Liver (tissue), 9 donors: Measurements from ENCODE around the gene SLC16A10. TPM values are rescaled to one million over a fixed set of nuclear protein-coding genes. Genes with fewer than 3 reads are reported as not detected.

ENCODE experiments used
- DNase-seq: peaks from one replicate; pipeline ENCODE4 v3.0.0-alpha.2; 2017; ENCODE audit warnings: low spot score
- H3K27ac ChIP-seq, 2 donors: one replicate each; pipeline ENCODE4 v1.7.0; 2013; ENCODE audit warnings: inconsistent platforms in 2 of 2, low read length in 2 of 2, control low read depth in 1 of 2, low read depth in 1 of 2, mild to moderate bottlenecking in 1 of 2
- H3K27me3 ChIP-seq, 4 donors: one replicate each; pipeline versions ENCODE4 v1.6.1 to v1.7.0; 2013; ENCODE audit warnings: low read length in 3 of 4, inconsistent platforms in 1 of 4, mild to moderate bottlenecking in 1 of 4, moderate library complexity in 1 of 4; ENCODE audit not compliant: control insufficient read depth in 4 of 4, insufficient read depth in 4 of 4
- H3K36me3 ChIP-seq, 4 donors: one replicate each; pipeline versions ENCODE4 v1.6.1 to v1.7.0; 2013; ENCODE audit warnings: low read length in 3 of 4, mild to moderate bottlenecking in 3 of 4, low read depth in 1 of 4, moderate library complexity in 1 of 4; ENCODE audit not compliant: control insufficient read depth in 4 of 4, insufficient read depth in 3 of 4
- H3K4me1 ChIP-seq, 4 donors: one replicate each; pipeline versions ENCODE4 v1.6.1 to v1.7.0; 2013; ENCODE audit warnings: low read length in 3 of 4, mild to moderate bottlenecking in 3 of 4, moderate library complexity in 1 of 4; ENCODE audit not compliant: control insufficient read depth in 4 of 4, insufficient read depth in 4 of 4
- H3K4me3 ChIP-seq, 3 donors: one replicate each; pipeline versions ENCODE4 v1.6.1 to v1.7.0; 2013; ENCODE audit warnings: low read length in 3 of 3, control low read depth in 1 of 3, low read depth in 1 of 3, mild to moderate bottlenecking in 1 of 3
- H3K9ac ChIP-seq, 2 donors: one replicate each; pipeline ENCODE4 v1.7.0; 2013; ENCODE audit warnings: low read length in 2 of 2, mild to moderate bottlenecking in 2 of 2, moderate library complexity in 2 of 2, control low read depth in 1 of 2, low read depth in 1 of 2
- H3K9me3 ChIP-seq, 4 donors: one replicate each; pipeline versions ENCODE4 v1.6.1 to v1.7.0; 2013; ENCODE audit warnings: low read length in 3 of 4; ENCODE audit not compliant: control insufficient read depth in 4 of 4
- ATF3 ChIP-seq: IDR thresholded peaks from 2 replicates; pipeline ENCODE4 v1.6.1; 2016; ENCODE audit warnings: antibody characterized with exemption
- CTCF ChIP-seq: fragments of 150-350 bp; IDR thresholded peaks from 2 replicates; pipeline ENCODE4 v1.5.1; 2017; ENCODE audit warnings: improper control_type of control experiment, low read depth, low read length; ENCODE audit not compliant: missing input control
- EGR1 ChIP-seq, 2 donors: IDR thresholded peaks; 2 replicates each; pipeline ENCODE4 v1.6.1; 2016 to 2018; ENCODE audit warnings: antibody characterized with exemption in 2 of 2, low read depth in 2 of 2
- FOXA1 ChIP-seq: IDR thresholded peaks from 2 replicates; pipeline ENCODE4 v1.6.1; 2016; ENCODE audit warnings: antibody characterized with exemption
- FOXA2 ChIP-seq: IDR thresholded peaks from 2 replicates; pipeline ENCODE4 v1.6.1; 2016; ENCODE audit warnings: antibody characterized with exemption
- GABPA ChIP-seq, 2 donors: IDR thresholded peaks in 1 of 2; conservative IDR thresholded peaks in 1 of 2; 2 replicates each; pipeline ENCODE4 v1.6.1; 2016; ENCODE audit warnings: antibody characterized with exemption in 2 of 2, mild to moderate bottlenecking in 1 of 2, moderate library complexity in 1 of 2
- HNF4A ChIP-seq, 2 donors: conservative IDR thresholded peaks; 2 replicates each; pipeline ENCODE4 v1.6.1; 2016; ENCODE audit warnings: antibody characterized with exemption in 2 of 2, mild to moderate bottlenecking in 2 of 2
- HNF4G ChIP-seq: IDR thresholded peaks from 2 replicates; pipeline ENCODE4 v1.6.1; 2016; ENCODE audit warnings: antibody characterized with exemption
- JUND ChIP-seq, 2 donors: IDR thresholded peaks; 2 replicates each; pipeline ENCODE4 v1.6.1; 2016; ENCODE audit warnings: antibody characterized with exemption in 2 of 2
- MAX ChIP-seq: IDR thresholded peaks from 2 replicates; pipeline ENCODE4 v1.6.1; 2016; ENCODE audit warnings: antibody characterized with exemption
- NR2F2 ChIP-seq: IDR thresholded peaks from 2 replicates; pipeline ENCODE4 v1.6.1; 2016; ENCODE audit warnings: antibody characterized with exemption
- RAD21 ChIP-seq, 2 donors: IDR thresholded peaks; 2 replicates each; pipeline ENCODE4 v1.6.1; 2016; ENCODE audit warnings: antibody characterized with exemption in 2 of 2, mild to moderate bottlenecking in 2 of 2
- RXRA ChIP-seq, 2 donors: IDR thresholded peaks; 2 replicates each; pipeline ENCODE4 v1.6.1; 2017 to 2018; ENCODE audit warnings: antibody characterized with exemption in 2 of 2, mild to moderate bottlenecking in 1 of 2
- SP1 ChIP-seq: IDR thresholded peaks from 2 replicates; pipeline ENCODE4 v1.6.1; 2018; ENCODE audit warnings: antibody characterized with exemption, mild to moderate bottlenecking
- TAF1 ChIP-seq: conservative IDR thresholded peaks from 2 replicates; pipeline ENCODE4 v1.6.1; 2016; ENCODE audit warnings: antibody characterized with exemption, mild to moderate bottlenecking
- YY1 ChIP-seq: IDR thresholded peaks from 2 replicates; pipeline ENCODE4 v1.6.1; 2016; ENCODE audit warnings: antibody characterized with exemption, mild to moderate bottlenecking
- ZBTB33 ChIP-seq: IDR thresholded peaks from 2 replicates; pipeline ENCODE4 v1.6.1; 2016; ENCODE audit warnings: antibody characterized with exemption
- WGBS: extraction: QIAGEN DNeasy Blood & Tissue Kit; methylation state at CpG from one replicate; pipeline ENCODE4 v1.1.7; 2013; 5-methylcytosine and 5-hydroxymethylcytosine counted together
- polyA plus RNA-seq, 2 donors: library from polyadenylated mRNA; stranded (reverse) in 1 of 2; unstranded in 1 of 2; fragments of 200-250 nt in 1 of 2; fragments of >200 nt in 1 of 2; fragmentation: Nextera tagmentation in 1 of 2; extraction: Ambion mirVana in 1 of 2; gene quantifications; one replicate each; pipeline versions ENCODE4 v1.2.1 to v1.2.3, GENCODE V29; 2013 to 2015
- total RNA-seq, 2 donors: library from RNA; depleted of rRNA; stranded (reverse); fragments of >200 nt; gene quantifications; one replicate each; pipeline ENCODE4 v1.2.3, GENCODE V29; 2014
- TF ChIP-seq, protein P1 (sequence below): IDR thresholded peaks from 2 replicates; pipeline ENCODE4 v1.6.1; 2016; ENCODE audit warnings: antibody characterized with exemption, mild to moderate bottlenecking
- donor health status: healthy.
- donor health status: healthy.
- donor health status: healthy.
- donor health status: healthy.
- donor health status: healthy.

Gene SLC16A10
- total and polyA plus RNA-seq, 4 donors, result 1.8 to 16.7 (median 8.4) TPM

DNA sequence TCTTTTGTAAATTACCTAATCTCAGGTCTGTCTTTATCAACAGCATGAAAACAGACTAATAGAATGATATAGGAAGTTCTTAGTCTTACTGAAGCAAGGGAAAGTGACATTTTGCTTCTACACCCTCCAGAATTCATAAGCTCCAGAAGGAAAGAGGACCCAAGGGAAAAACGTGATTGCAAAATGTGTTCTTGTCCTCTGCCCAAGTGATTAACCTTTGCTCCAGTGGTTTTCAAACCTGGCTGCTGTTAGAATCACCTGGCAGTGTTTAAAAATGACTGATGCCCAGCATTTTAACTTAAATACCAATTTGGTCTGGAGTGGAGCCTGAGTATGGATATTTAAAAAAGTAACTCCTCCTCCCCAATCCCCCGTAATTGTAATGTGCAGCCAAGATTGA is 191.4 kb downstream of the SLC16A10 start:
- Histone ChIP-seq H3K36me3 (peaks cover 6 to 18% (median 16%) of the 10 kb centered on the region in 4 donors), H3K9ac (no peak overlapping the region), H3K4me1 (peaks cover 2 to 23% (median 18%) of the 10 kb centered on the region in 4 donors), H3K27me3 (no peaks in the 10 kb centered on the region), H3K27ac (peak overlapping the region in 1 of 2 donors; percentile 43), H3K4me3 (no peak overlapping the region), H3K9me3 (peaks cover 0 to 6% (median 2%) of the 10 kb centered on the region in 4 donors)
- TF ChIP-seq RAD21 (IDR thresholded peaks at IDR 0.05) (peak; percentile 15 to 26), HNF4A (conservative IDR thresholded peaks at IDR 0.05) (peak; percentile 76 to 86), FOXA2 (no peak), EGR1 (IDR thresholded peaks at IDR 0.05; ENCODE audit: low read depth in 2 of 2) (no peak), TAF1 (no peak), RXRA (IDR thresholded peaks at IDR 0.05) (peak; percentile 84 to 85), GABPA (IDR thresholded peaks at IDR 0.05 in 1 of 2, conservative IDR thresholded peaks at IDR 0.05 in 1 of 2) (peak in 1 of 2 donors; percentile 14), JUND (IDR thresholded peaks at IDR 0.05) (peak in 1 of 2 donors; percentile 39), FOXA1 (no peak), ZBTB33 (no peak), HNF4G (peak; percentile 30), NR2F2 (no peak), ATF3 (no peak), YY1 (peak; percentile 52), MAX (peak; percentile 52), SP1 (peak; percentile 76), CTCF (no peak)
- TF ChIP-seq, protein P1, sequence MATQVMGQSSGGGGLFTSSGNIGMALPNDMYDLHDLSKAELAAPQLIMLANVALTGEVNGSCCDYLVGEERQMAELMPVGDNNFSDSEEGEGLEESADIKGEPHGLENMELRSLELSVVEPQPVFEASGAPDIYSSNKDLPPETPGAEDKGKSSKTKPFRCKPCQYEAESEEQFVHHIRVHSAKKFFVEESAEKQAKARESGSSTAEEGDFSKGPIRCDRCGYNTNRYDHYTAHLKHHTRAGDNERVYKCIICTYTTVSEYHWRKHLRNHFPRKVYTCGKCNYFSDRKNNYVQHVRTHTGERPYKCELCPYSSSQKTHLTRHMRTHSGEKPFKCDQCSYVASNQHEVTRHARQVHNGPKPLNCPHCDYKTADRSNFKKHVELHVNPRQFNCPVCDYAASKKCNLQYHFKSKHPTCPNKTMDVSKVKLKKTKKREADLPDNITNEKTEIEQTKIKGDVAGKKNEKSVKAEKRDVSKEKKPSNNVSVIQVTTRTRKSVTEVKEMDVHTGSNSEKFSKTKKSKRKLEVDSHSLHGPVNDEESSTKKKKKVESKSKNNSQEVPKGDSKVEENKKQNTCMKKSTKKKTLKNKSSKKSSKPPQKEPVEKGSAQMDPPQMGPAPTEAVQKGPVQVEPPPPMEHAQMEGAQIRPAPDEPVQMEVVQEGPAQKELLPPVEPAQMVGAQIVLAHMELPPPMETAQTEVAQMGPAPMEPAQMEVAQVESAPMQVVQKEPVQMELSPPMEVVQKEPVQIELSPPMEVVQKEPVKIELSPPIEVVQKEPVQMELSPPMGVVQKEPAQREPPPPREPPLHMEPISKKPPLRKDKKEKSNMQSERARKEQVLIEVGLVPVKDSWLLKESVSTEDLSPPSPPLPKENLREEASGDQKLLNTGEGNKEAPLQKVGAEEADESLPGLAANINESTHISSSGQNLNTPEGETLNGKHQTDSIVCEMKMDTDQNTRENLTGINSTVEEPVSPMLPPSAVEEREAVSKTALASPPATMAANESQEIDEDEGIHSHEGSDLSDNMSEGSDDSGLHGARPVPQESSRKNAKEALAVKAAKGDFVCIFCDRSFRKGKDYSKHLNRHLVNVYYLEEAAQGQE, result peak; percentile 41
- 46% methylated on average over 2 of the region's 2 CpGs for WGBS
- DNase-seq, result no peak
